GOT3 (cell line): ENCODE measurements around the gene SRGAP2C.
"Not testable (repeated sequence)": the region's sequence is repeated elsewhere in the genome, so short reads cannot be mapped to it uniquely, and the experiment has no call there.

Source experiments
- DNase-seq: peaks from one replicate; lab custom pipeline; 2025; ENCODE audit warnings: mixed read lengths; lab: John Stamatoyannopoulos, UW

The SRGAP2C gene

DNA sequence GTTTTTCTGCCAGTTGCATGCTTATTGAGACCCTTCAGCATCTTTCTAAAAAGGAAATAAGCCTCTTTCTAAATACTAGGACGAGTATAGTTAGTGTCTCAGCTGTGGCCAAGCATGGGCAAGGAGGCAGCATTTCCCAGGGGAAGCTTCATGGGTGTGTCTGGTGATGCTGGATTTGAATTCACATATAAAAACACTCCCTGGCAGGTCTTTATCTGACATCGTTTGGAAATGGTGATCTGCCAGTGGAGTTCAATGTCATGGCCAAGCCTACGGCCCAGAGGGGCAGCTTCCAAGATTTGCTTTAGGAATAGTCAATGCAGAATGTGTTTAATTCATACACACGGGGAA lies 94.7 kb downstream of the SRGAP2C start:
- not testable (repeated sequence) for DNase-seq

DNA sequence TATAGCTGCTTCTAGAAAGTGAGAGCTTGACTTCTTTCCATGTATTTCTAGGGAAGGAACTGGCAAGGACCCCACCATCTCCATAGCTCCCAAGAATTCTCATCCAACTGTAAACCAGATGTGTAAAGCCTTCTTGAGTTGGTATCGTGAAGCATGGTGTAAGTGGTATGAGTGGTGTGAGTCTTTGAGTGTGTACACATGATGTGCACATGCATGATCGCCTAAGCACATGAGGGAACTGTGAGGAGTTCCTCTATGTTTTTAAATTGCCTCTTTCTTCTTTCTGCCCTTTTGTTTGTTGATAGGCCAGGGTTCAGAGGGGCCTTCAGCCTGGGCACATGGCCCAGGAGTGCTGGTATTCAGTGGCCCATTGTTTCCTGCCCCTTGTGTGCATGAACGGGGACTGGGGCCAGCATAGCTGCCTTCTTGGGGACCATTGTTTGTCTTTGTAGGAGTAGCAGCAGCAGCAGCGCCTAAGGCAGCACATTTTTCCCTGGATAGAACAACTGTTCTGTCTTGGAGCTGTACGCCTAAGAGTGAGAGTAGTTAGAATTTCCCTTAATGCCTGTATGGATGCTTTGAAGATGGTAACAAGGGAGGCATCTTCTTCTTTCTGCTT lies 96.0 kb downstream of the SRGAP2C start:
- DNase-seq: not testable (repeated sequence)

DNA sequence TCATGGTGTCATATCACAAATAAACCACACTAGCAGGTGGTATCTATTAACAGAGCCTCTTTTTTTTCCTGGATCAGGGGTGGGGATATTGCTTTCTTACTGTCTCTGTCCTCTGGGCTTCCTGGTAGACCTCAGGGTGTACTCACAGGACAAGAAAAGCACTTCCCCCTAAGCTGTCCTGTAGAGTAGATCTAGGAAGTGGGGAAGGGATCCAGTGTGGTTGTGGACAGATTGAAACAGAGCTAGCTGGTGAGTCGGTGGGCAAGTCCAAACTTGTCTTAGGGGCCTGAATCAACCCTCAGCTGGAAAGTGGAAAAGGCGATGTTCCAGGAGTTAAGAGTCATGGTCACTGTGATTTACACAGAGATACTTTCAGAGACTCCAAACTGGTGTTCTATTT lies 96.7 kb downstream of the SRGAP2C start:
- not testable (repeated sequence) for DNase-seq

GRCh38 chr1:121283587-121284180 lies 98.9 kb downstream of the SRGAP2C start:
- peak; percentile 0 for DNase-seq

DNA sequence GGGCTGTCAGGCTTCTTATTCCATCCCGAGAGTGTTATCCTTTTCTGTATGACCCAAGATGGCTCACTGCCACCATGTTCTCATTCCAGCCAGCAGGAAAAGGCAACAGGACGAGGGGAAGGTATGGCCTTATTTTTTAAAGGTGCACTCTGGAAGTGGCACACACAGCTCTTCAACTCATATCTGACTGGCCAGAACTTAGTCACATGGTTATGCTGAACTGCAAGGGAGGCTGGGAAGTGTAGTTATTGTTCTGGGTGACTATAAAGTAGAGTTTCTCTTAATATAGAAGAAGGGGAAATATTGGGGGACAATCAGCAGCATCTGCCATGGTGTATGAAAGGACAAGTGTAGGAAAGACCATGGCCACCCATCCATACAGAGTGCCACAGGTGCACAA lies 107.8 kb downstream of the SRGAP2C start:
- DNase-seq: not testable (repeated sequence)

DNA sequence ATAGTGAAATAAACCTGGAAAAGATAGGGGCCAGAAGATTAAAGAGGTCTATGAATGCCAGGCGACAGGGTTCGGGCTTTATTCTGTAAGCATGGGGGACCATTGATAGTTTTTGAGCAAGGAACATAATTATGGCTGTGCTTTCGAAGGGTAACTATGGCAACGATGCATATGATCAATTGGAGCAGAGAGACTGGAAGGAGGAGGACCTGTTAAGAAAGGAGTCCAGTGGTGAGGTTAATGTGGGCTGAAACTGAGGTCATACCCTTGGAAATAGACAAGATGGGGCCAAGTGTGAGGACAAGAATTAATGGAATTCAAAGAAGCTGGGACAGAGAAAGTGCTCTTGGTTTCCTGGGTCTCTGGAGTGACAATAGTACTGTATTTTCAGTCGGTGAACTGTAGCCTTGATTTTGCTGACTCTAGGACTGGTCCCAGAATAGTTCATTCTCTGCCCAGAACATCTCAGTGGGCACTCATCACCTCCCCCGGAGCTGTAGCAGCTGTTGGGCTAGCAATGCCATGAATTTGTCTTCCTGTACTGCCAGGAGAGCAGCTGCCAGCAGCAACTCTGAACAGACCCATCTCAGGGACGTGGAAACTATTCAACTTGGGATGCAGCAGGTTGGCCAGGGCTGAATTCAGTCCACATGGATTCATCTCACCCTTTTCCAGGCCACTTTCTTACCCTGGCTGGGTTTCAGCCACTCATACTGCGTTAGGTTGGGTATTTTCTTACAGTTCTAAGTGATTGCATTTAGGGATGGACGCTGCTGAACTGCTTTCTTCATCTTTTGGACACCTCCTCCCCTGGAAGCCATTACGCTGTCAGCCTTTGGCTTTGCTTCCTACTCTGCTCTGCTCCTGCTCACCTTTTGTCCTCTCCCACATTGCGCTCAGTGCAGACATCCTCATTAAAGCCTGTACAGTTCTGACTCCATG lies 108.8 kb downstream of the SRGAP2C start:
- not testable (repeated sequence) for DNase-seq

- DNase-seq: not testable (repeated sequence)
Measured at GRCh38 chr1:121294205-121294570, 109.4 kb downstream of the SRGAP2C start.

GRCh38 chr1:121296563-121296962 lies 111.8 kb downstream of the SRGAP2C start:
- not testable (repeated sequence) for DNase-seq

GRCh38 chr1:121298529-121298928 lies 113.8 kb downstream of the SRGAP2C start:
- DNase-seq: not testable (repeated sequence)

DNA sequence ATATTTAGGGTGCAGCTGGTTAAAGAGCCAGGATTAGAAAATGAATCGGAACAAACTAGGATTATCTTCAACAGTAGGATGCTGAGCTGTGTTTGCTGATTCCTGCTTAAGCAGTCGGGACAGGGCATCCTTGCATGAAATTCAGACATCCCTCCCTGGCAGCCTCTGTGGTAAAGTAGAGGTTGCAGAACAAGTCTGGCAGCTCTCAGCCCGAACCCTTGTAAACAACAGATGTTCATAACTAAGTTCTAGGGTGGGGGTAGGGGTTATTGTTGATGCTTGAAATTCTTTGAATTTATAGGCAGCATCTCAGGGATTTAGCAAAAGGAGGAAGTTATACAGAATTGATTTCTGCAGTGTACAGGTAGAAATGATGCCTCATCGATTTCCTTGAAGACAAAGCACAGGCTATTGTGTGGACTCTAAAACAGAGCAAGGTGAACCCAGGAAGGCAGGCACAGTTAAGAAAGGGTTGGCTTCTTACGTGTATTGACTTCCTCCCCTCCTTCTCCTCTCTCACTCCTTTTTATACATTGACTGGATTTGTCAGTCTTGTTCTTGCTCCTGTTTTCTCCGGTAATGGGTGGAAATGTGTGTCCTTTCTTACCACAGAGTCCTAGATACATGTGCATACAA lies 114.9 kb downstream of the SRGAP2C start:
- not testable (repeated sequence) for DNase-seq

DNA sequence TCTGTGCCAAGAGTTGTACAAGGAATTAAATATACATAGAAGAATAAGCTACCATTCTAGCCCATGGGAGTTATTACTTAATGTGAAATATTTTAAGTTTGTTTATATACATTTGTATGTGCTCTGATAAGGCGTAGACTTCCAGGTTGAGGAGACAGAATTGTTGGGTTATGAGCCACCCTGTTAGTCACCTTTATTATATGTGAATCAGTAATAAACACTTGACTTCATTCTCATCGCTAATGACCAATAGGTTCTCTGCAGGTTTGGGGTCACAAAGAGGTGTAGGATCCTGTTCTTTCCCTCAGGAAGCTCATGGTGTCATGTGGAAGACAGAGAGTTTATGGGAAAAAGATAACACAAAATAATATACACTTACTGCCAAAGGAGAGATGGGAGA lies 117.1 kb downstream of the SRGAP2C start:
- not testable (repeated sequence) for DNase-seq

GRCh38 chr1:121307759-121308158 lies 123.0 kb downstream of the SRGAP2C start:
- DNase-seq: not testable (repeated sequence)

DNA sequence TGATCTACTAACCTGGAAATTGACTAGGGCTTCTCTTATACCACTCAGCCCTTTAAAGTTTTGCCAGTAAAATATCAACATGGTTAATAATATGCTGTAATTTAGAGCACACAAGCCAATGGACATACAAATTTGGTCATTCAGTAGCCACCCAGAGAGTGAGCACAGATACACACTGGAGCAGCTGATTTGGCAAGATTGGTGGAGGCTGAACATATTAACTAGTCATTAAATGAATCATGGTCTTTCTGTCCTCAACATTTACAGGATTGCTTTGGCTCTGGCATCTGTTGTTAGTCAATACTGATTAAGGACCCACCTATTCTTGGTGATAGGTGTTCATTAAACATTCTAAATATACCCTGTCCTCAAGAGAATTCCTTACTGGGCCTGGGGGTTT lies 130.7 kb downstream of the SRGAP2C start:
- DNase-seq: not testable (repeated sequence)

GRCh38 chr1:121316081-121316480 lies 131.3 kb downstream of the SRGAP2C start:
- DNase-seq: not testable (repeated sequence)

GRCh38 chr1:121317491-121318468 lies 133.0 kb downstream of the SRGAP2C start:
- DNase-seq: not testable (repeated sequence)

- not testable (repeated sequence) for DNase-seq
Measured at GRCh38 chr1:121318687-121319086, 133.9 kb downstream of the SRGAP2C start.

DNA sequence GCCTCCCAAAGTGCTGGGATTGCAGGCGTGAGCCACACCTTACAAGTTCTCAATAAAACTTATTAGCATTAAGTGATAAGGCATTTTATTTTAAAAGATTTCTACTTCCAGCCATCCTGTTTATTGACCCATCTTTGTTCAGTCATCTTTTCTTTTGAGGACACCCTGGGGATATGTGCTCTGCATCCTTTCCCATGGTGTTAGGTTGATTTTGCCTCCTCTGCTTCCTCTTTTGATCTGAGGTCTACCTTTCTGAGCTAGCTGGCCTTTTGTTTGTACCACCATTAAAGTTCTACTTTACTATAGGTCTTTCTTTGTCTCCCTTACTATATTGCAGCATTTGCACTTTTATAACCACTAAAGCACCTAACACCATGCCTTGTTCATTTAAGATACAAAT lies 136.9 kb downstream of the SRGAP2C start:
- DNase-seq: not testable (repeated sequence)

- DNase-seq: not testable (repeated sequence)
Measured at GRCh38 chr1:121324726-121325125, 140.0 kb downstream of the SRGAP2C start.

- DNase-seq: not testable (repeated sequence)
Measured at GRCh38 chr1:121332141-121332540, 147.4 kb downstream of the SRGAP2C start.

DNA sequence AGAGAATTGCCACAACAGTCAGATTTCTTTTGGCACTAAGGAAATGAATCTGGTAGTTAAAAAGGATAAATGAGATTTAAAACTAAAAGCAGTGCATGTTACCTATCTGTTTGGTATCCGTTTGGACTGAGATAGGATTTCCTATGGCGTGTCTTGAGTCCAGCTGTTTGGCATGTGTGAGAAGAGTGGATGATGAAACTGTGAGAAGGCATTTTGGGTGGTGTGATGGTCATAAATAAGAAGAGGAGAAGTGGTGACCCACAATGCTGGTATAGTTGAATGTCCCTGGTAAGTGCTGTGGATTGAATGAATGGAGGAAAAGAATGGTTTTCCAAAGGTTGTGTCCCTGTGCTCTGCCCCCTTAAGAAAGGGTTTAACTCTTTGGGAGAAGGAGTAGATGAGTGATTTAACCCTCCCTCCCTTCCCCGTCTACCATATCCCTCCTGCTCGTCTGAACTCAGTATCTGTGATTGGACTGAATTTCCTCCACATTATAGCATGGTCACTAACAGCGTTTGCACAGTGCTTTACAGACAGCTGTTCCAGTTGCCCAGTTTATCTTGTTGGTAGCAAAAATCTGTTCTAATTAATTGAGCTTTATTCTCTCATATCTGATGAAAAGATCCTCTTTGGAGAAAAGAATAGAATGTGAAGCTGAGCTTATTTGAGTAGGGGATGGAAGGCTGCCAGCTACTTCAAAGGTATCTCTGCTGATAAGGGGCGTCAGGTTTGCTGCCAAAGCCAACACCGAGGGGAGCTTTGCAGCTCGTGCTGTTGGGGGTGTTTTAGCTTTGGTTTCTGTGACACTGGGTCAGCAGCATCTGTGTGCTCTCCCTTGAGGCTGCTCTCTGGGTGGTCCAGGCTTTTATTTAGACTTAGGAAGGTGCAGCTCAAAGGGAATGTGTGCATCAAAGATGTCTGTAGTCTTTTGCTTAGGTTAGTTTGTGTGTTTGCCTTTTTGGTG lies 148.1 kb downstream of the SRGAP2C start:
- not testable (repeated sequence) for DNase-seq
